Central memory CD4-positive, alpha-beta T cell (primary cell): Measurements from ENCODE around the gene PRKAG2.
"Not testable (repeated sequence)": the region's sequence is repeated elsewhere in the genome, so short reads cannot be mapped to it uniquely, and the experiment has no call there.

ENCODE experiments used
- DNase-seq: peaks from one replicate; pipeline ENCODE4 v3.0.0; 2022

The PRKAG2 gene

GRCh38 chr7:151849008-151849878 is 27.7 kb downstream of the PRKAG2 start:
- DNase-seq = no peak

GRCh38 chr7:151847681-151848081 is 29.2 kb downstream of the PRKAG2 start:
- no peak for DNase-seq

GRCh38 chr7:151847136-151847535 is 29.8 kb downstream of the PRKAG2 start:
- DNase-seq = no peak

- DNase-seq = no peak
Observed at GRCh38 chr7:151845412-151846205, 31.3 kb downstream of the PRKAG2 start.

- DNase-seq = no peak
Observed at GRCh38 chr7:151844825-151845200, 32.1 kb downstream of the PRKAG2 start.

- DNase-seq = no peak
Observed at GRCh38 chr7:151844071-151844824, 32.7 kb downstream of the PRKAG2 start.

GRCh38 chr7:151843181-151843580 is 33.7 kb downstream of the PRKAG2 start:
- no peak for DNase-seq

GRCh38 chr7:151841395-151842051 is 35.4 kb downstream of the PRKAG2 start:
- not testable (repeated sequence) for DNase-seq

- DNase-seq = no peak
Observed at GRCh38 chr7:151840088-151840910, 36.6 kb downstream of the PRKAG2 start.

GRCh38 chr7:151839451-151839921 is 37.4 kb downstream of the PRKAG2 start:
- DNase-seq = no peak

GRCh38 chr7:151838861-151839381 is 38.0 kb downstream of the PRKAG2 start:
- DNase-seq = peak; percentile 45

- DNase-seq = no peak
Observed at GRCh38 chr7:151838072-151838471, 38.8 kb downstream of the PRKAG2 start.

- DNase-seq = no peak
Observed at GRCh38 chr7:151837285-151838042, 39.5 kb downstream of the PRKAG2 start.

- DNase-seq = no peak
Observed at GRCh38 chr7:151836927-151837205, 40.0 kb downstream of the PRKAG2 start.

- DNase-seq = no peak
Observed at GRCh38 chr7:151836191-151836926, 40.6 kb downstream of the PRKAG2 start.

- no peak for DNase-seq
Observed at GRCh38 chr7:151835636-151836035, 41.3 kb downstream of the PRKAG2 start.

GRCh38 chr7:151834271-151835035 is 42.5 kb downstream of the PRKAG2 start:
- peak; percentile 24 for DNase-seq

- no peak for DNase-seq
Observed at GRCh38 chr7:151833691-151834090, 43.2 kb downstream of the PRKAG2 start.

- no peak for DNase-seq
Observed at GRCh38 chr7:151833213-151833651, 43.7 kb downstream of the PRKAG2 start.
